Measurements from ENCODE around the gene IREB2.
A peak's percentile ranks its signal among the peaks of the same experiment; 100 is the strongest.

IREB2 gene, protein sequence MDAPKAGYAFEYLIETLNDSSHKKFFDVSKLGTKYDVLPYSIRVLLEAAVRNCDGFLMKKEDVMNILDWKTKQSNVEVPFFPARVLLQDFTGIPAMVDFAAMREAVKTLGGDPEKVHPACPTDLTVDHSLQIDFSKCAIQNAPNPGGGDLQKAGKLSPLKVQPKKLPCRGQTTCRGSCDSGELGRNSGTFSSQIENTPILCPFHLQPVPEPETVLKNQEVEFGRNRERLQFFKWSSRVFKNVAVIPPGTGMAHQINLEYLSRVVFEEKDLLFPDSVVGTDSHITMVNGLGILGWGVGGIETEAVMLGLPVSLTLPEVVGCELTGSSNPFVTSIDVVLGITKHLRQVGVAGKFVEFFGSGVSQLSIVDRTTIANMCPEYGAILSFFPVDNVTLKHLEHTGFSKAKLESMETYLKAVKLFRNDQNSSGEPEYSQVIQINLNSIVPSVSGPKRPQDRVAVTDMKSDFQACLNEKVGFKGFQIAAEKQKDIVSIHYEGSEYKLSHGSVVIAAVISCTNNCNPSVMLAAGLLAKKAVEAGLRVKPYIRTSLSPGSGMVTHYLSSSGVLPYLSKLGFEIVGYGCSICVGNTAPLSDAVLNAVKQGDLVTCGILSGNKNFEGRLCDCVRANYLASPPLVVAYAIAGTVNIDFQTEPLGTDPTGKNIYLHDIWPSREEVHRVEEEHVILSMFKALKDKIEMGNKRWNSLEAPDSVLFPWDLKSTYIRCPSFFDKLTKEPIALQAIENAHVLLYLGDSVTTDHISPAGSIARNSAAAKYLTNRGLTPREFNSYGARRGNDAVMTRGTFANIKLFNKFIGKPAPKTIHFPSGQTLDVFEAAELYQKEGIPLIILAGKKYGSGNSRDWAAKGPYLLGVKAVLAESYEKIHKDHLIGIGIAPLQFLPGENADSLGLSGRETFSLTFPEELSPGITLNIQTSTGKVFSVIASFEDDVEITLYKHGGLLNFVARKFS

DNA sequence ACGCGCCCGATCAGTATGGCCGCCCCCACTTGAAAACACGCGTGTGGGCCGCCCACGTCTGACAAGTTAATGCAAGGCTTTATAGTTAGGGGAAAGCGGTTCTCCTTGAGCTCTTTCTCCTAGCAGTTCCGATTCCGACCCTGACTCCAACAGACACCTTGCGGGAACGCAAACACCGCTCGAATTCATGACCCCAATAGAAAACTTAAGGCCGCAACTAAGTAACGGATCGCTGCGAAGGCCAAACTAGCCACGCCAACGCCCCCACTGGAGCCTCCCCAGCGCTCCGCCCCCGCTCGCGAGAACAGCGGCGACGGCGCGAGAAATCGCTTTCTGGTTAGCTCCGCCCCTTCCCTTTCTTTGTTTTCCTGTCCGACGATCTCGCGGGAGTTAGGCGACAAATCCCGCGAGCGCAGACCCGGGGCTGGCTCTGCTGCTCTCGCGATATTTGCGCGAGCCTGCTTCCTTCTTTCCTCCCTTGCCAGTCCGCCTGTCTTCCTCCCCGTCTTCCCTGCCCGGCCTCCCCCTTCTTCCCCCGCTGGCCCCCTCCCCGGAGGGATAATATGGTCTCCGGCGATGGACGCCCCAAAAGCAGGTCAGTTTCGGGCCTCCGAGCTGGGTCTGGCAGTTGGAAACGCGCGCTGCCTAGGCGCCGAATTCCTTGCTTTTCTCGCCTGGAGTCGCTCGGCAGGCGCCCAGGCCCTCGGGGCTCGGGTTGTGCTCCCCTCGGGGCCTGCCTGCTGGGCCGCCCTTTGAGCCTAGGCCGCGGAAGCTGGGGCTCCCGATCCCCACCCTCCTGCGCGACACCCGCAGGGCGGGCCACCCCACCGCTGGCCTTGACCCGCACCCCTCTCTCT, at the start of gene IREB2:
IREB2 (plus strand) TSS at position 455 of the 857 bp plus-strand sequence; CDS start at position 577, 122 bp downstream.
- no peaks in the 10 kb centered on the region for H3K27me3 ChIP-seq (replicated peaks; ENCODE audit: control insufficient read depth, insufficient read depth, low read length)
- H3K4me3 ChIP-seq (ENCODE audit: low read length), result peak within 1 kb of the TSS; percentile 98
- H3K9me3 ChIP-seq (ENCODE audit: control insufficient read depth, low read length), result no peaks in the 10 kb centered on the region
- DNase-seq (ENCODE audit: low read depth), result peak; percentile 100
- H3K36me3 ChIP-seq (ENCODE audit: control insufficient read depth, insufficient read depth, low read length, severe bottlenecking), result peaks cover 36% of the 10 kb centered on the region
- H3K9ac ChIP-seq (ENCODE audit: low read length), result peak within 1 kb of the TSS; percentile 100
- H3K4me1 ChIP-seq (ENCODE audit: control insufficient read depth, insufficient read depth, low read length), result peaks cover 39% of the 10 kb centered on the region

DNA sequence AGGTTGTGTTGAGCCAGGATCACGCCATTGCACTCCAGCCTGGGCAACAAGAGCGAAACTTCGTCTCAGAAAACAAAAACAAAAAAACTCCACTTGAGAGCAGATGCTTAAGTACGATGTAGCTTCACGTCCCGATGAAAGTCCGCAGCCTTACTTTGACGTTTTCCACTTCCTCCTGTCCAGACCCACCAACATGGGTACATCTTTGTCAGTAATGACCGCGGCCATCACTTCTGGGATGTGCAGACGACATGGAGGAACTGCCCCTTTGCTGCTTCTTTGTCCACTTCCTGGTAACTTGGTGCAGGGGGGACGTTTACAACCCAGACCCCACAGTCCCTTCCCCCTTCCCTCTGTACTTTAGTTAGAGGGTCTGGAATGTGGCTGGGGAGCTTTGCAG, 49.2 kb upstream of the IREB2 start:
- no peak overlapping the region for H3K4me3 ChIP-seq (ENCODE audit: low read length)
- no peak overlapping the region for H3K9ac ChIP-seq (ENCODE audit: low read length)
- H3K27me3 ChIP-seq (replicated peaks; ENCODE audit: control insufficient read depth, insufficient read depth, low read length), result peaks cover 23% of the 10 kb centered on the region
- DNase-seq (ENCODE audit: low read depth), result no peak
- H3K9me3 ChIP-seq (ENCODE audit: control insufficient read depth, low read length), result no peaks in the 10 kb centered on the region
- peaks cover 30% of the 10 kb centered on the region for H3K4me1 ChIP-seq (ENCODE audit: control insufficient read depth, insufficient read depth, low read length)
- H3K36me3 ChIP-seq (ENCODE audit: control insufficient read depth, insufficient read depth, low read length, severe bottlenecking), result no peaks in the 10 kb centered on the region

DNA sequence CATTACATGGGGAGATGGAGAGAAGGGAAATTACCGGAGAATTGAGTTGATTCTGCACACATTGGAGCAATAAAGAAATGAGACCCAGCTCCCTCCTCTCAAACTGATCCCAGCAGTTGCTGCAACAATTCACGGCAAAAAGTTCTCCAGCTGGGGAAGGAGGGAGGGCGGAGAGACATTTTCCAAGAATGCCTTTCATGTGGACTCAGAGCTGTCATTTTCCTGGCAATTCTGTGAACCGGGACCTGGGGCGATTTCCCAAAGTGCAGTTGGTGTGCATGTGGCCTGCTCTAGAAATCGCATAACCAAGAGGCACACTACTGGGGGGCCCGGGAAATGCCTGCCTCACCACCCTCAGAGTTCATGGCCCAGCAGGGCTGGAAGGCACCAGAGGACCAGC, 48.7 kb upstream of the IREB2 start:
- peaks cover 22% of the 10 kb centered on the region for H3K27me3 ChIP-seq (replicated peaks; ENCODE audit: control insufficient read depth, insufficient read depth, low read length)
- peak; percentile 94 for DNase-seq (ENCODE audit: low read depth)
- H3K4me1 ChIP-seq (ENCODE audit: control insufficient read depth, insufficient read depth, low read length), result peaks cover 30% of the 10 kb centered on the region
- H3K36me3 ChIP-seq (ENCODE audit: control insufficient read depth, insufficient read depth, low read length, severe bottlenecking), result no peaks in the 10 kb centered on the region
- H3K4me3 ChIP-seq (ENCODE audit: low read length), result no peak overlapping the region
- H3K9ac ChIP-seq (ENCODE audit: low read length), result no peak overlapping the region
- no peaks in the 10 kb centered on the region for H3K9me3 ChIP-seq (ENCODE audit: control insufficient read depth, low read length)

DNA sequence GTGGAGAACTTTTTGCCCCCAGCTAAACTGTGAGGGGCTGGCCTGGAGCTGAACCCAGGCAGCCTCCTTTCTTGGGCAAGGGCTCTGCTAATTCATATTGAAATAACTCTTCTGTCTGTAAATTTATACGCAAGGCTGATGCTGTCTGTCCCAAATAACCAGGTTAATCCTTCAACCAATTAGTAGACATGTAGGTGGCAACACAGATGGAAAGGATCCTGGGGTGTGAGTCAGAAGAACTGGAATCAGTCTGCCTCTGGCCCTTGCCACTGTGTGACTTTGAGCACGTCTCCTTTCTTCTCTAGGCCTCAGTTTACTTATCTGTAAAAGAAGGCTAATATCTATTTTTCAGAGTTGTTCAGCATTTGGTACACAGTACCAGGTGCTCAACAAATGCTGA, 48.3 kb upstream of the IREB2 start:
- Histone ChIP-seq H3K4me3 (ENCODE audit: low read length) (no peak overlapping the region), H3K9ac (ENCODE audit: low read length) (no peak overlapping the region), H3K36me3 (ENCODE audit: control insufficient read depth, insufficient read depth, low read length, severe bottlenecking) (no peaks in the 10 kb centered on the region), H3K27me3 (replicated peaks; ENCODE audit: control insufficient read depth, insufficient read depth, low read length) (peaks cover 20% of the 10 kb centered on the region), H3K9me3 (ENCODE audit: control insufficient read depth, low read length) (no peaks in the 10 kb centered on the region), H3K4me1 (ENCODE audit: control insufficient read depth, insufficient read depth, low read length) (peaks cover 30% of the 10 kb centered on the region)
- no peak for DNase-seq (ENCODE audit: low read depth)

DNA sequence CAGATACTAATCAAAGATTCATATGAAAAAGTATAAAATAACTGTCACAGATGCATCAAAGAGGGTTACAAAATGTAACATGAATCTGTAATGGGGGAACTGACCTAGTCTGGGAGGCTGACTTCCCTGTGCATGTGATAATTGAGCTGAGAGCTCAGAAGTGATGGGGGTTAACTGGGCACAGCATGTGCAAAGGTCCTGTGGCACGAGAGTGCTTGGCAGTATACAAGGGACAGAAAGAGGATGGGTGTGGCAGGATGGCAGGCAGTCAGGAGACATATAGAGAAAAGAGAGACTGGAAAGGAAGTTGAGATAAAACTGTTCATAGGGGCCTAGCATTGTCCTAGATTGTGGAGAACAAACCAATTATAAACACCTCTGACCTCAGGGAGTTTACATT, 47.8 kb upstream of the IREB2 start:
- H3K9ac ChIP-seq (ENCODE audit: low read length), result no peak overlapping the region
- peaks cover 30% of the 10 kb centered on the region for H3K4me1 ChIP-seq (ENCODE audit: control insufficient read depth, insufficient read depth, low read length)
- H3K9me3 ChIP-seq (ENCODE audit: control insufficient read depth, low read length), result no peaks in the 10 kb centered on the region
- H3K27me3 ChIP-seq (replicated peaks; ENCODE audit: control insufficient read depth, insufficient read depth, low read length), result peaks cover 17% of the 10 kb centered on the region
- H3K36me3 ChIP-seq (ENCODE audit: control insufficient read depth, insufficient read depth, low read length, severe bottlenecking), result no peaks in the 10 kb centered on the region
- DNase-seq (ENCODE audit: low read depth), result peak; percentile 24
- H3K4me3 ChIP-seq (ENCODE audit: low read length), result no peak overlapping the region

DNA sequence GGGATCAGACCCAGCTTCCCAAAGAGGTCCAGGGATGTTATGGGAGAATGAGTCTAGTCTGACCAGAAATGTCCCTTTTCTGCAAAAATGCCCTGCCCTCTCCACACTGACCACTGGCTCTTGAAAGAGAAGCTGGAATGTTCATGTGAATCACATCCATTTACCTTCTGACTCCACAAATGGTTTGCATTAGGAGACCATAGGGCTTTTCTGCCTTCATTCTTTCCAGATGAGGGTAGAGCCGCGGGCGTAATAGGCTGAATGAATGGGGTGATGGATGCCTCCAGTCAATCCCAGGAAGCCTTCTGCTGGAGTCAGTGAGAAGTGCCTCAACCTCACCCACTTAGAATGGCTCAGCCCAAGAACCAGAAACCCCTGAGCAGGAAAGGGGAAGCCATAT, 47.2 kb upstream of the IREB2 start:
- H3K4me1 ChIP-seq (ENCODE audit: control insufficient read depth, insufficient read depth, low read length), result peaks cover 30% of the 10 kb centered on the region
- DNase-seq (ENCODE audit: low read depth), result peak; percentile 96
- H3K4me3 ChIP-seq (ENCODE audit: low read length), result no peak overlapping the region
- no peak overlapping the region for H3K9ac ChIP-seq (ENCODE audit: low read length)
- H3K27me3 ChIP-seq (replicated peaks; ENCODE audit: control insufficient read depth, insufficient read depth, low read length), result peaks cover 13% of the 10 kb centered on the region
- no peaks in the 10 kb centered on the region for H3K36me3 ChIP-seq (ENCODE audit: control insufficient read depth, insufficient read depth, low read length, severe bottlenecking)
- no peaks in the 10 kb centered on the region for H3K9me3 ChIP-seq (ENCODE audit: control insufficient read depth, low read length)

DNA sequence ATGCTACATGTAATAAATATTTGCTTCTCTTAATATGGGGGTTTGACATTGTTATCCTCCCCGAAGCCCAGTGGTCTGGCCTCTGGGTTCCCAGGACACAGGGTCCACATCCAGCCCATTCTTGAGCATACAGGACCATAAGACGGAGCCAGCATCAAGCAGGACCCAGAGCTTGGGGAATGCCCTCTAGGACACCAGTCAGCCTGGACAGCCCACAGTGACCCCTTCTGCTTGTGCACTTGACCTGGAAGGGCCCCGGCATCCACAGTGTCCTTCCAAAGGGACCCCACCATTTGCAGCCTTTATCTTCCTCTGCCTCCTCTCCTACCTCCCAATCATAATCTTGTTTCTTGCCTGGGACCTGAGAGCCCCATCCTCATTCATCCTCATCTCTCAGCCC, 46.2 kb upstream of the IREB2 start:
- DNase-seq (ENCODE audit: low read depth), result no peak
- no peak overlapping the region for H3K4me3 ChIP-seq (ENCODE audit: low read length)
- H3K27me3 ChIP-seq (replicated peaks; ENCODE audit: control insufficient read depth, insufficient read depth, low read length), result peaks cover 8% of the 10 kb centered on the region
- no peak overlapping the region for H3K9ac ChIP-seq (ENCODE audit: low read length)
- H3K9me3 ChIP-seq (ENCODE audit: control insufficient read depth, low read length), result no peaks in the 10 kb centered on the region
- H3K36me3 ChIP-seq (ENCODE audit: control insufficient read depth, insufficient read depth, low read length, severe bottlenecking), result no peaks in the 10 kb centered on the region
- peaks cover 35% of the 10 kb centered on the region for H3K4me1 ChIP-seq (ENCODE audit: control insufficient read depth, insufficient read depth, low read length)

DNA sequence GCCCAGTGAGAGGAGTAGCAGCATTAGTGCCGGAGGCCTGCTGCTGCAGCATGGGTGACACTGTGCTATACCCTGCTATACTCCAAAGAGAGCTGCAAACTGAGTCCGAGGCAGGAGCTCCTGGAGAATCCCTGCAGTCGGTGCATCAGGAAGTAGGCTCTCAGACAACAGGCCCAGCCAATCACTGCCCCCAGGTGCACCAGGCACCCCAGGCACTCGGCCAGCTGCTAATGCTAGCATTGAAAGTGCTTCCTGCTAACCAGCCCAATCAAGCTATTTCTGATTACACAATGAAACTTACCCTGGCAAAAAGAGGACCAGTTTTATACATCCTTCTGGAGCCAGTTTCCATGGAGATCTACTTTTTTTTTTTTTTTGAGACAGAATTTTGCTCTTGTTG, 45.6 kb upstream of the IREB2 start:
- Histone ChIP-seq H3K36me3 (ENCODE audit: control insufficient read depth, insufficient read depth, low read length, severe bottlenecking) (no peaks in the 10 kb centered on the region), H3K27me3 (replicated peaks; ENCODE audit: control insufficient read depth, insufficient read depth, low read length) (peaks cover 4% of the 10 kb centered on the region), H3K4me3 (ENCODE audit: low read length) (no peak overlapping the region), H3K9ac (ENCODE audit: low read length) (no peak overlapping the region), H3K4me1 (ENCODE audit: control insufficient read depth, insufficient read depth, low read length) (peaks cover 35% of the 10 kb centered on the region), H3K9me3 (ENCODE audit: control insufficient read depth, low read length) (no peaks in the 10 kb centered on the region)
- no peak for DNase-seq (ENCODE audit: low read depth)

DNA sequence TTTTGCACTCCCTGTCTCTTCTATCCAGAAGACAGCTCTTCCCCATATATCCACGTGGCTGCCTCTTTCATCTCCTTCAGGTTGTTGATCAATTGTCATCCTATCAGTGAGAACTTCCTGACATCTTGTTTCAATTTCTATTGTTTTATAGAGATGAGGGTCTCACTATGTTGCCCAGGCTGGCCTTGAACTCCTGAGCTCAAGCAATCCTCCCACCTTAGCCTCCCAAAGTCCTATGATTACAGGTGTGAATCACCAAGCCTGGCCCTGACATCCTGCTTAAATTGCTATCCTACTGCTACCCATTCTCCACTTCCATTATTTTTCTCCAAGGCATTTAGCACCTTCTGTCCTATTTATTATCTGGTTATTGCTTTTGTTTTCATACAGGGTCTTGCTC, 44.9 kb upstream of the IREB2 start:
- DNase-seq (ENCODE audit: low read depth), result no peak

DNA sequence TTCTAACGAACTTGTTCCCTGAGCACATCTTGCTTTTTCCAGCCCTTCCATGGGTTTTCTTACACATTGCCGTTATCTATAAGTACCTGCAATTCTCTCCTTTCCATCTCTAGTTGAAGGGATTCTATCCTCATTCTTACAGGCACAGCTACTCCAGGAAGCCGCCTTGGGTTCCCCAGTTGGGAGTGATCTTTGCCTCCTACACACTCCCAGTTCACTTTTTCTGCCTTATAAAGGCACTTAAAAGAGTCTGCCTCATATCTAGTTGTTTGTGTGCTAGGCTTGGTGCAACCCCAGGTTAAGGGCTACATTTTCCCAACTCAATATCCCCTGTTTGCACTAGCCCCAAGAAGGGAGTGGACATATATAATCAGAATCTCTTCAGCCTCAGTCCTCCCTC, 44.0 kb upstream of the IREB2 start:
- Histone ChIP-seq H3K4me1 (ENCODE audit: control insufficient read depth, insufficient read depth, low read length) (peaks cover 39% of the 10 kb centered on the region), H3K27me3 (replicated peaks; ENCODE audit: control insufficient read depth, insufficient read depth, low read length) (peaks cover 4% of the 10 kb centered on the region), H3K9ac (ENCODE audit: low read length) (no peak overlapping the region), H3K4me3 (ENCODE audit: low read length) (no peak overlapping the region), H3K36me3 (ENCODE audit: control insufficient read depth, insufficient read depth, low read length, severe bottlenecking) (no peaks in the 10 kb centered on the region), H3K9me3 (ENCODE audit: control insufficient read depth, low read length) (no peaks in the 10 kb centered on the region)
- DNase-seq (ENCODE audit: low read depth), result no peak

More for the DNA sequence above, 44.9 kb upstream of the IREB2 start:
- Histone ChIP-seq H3K9ac (ENCODE audit: low read length) (no peak overlapping the region), H3K36me3 (ENCODE audit: control insufficient read depth, insufficient read depth, low read length, severe bottlenecking) (no peaks in the 10 kb centered on the region), H3K4me3 (ENCODE audit: low read length) (no peak overlapping the region), H3K27me3 (replicated peaks; ENCODE audit: control insufficient read depth, insufficient read depth, low read length) (peaks cover 4% of the 10 kb centered on the region), H3K9me3 (ENCODE audit: control insufficient read depth, low read length) (no peaks in the 10 kb centered on the region), H3K4me1 (ENCODE audit: control insufficient read depth, insufficient read depth, low read length) (peaks cover 35% of the 10 kb centered on the region)

Measured in adipocyte (in vitro differentiated cells).